HFFc6 (cell line): Measurements from ENCODE around the gene MTG2. TPM values are rescaled to one million over a fixed set of nuclear protein-coding genes. Genes with fewer than 3 reads are reported as not detected.

Experiments used
- DNase-seq: peaks from one replicate; pipeline ENCODE4 v3.0.0-alpha.2; 2018
- H3K27ac Mint-ChIP-seq: 2 replicates; pipeline ENCODE4 v1.8.0; 2020; ENCODE audit warnings: mild to moderate bottlenecking, mixed read lengths
- H3K27me3 Mint-ChIP-seq: 2 replicates; pipeline ENCODE4 v1.8.0; 2021; ENCODE audit warnings: mild to moderate bottlenecking, moderate library complexity, mixed read lengths; ENCODE audit not compliant: insufficient read depth
- H3K36me3 Mint-ChIP-seq: 2 replicates; pipeline ENCODE4 v1.8.0; 2021; ENCODE audit warnings: low read depth, mixed read lengths
- H3K4me1 Mint-ChIP-seq: 2 replicates; pipeline ENCODE4 v1.8.0; 2020; ENCODE audit warnings: low read depth, mixed read lengths
- H3K4me3 Mint-ChIP-seq: 2 replicates; pipeline ENCODE4 v1.8.0; 2020; ENCODE audit warnings: mild to moderate bottlenecking, moderate library complexity, mixed read lengths
- H3K9me3 Mint-ChIP-seq: 2 replicates; pipeline ENCODE4 v1.8.0; 2020; ENCODE audit warnings: mild to moderate bottlenecking, mixed read lengths
- total RNA-seq, 6 experiments: library from RNA; stranded (reverse); fragmentation: NEBNext Ultra II Directional; extraction: Animal tissue kit (Norgen Biotek cat#: 25700); gene quantifications; 2 replicates in 1 of 6; 3 replicates in 5 of 6; pipeline ENCODE4 v1.2.3, GENCODE V29; 2021
- TF ChIP-seq, protein P1 (sequence below): fragments of 200-600 bp; sonication (generic); IDR thresholded peaks from 2 replicates; pipeline ENCODE4 v1.5.0; 2021; ENCODE audit warnings: antibody characterized with exemption, mild to moderate bottlenecking

MTG2 gene
- total RNA-seq, 6 experiments from 2014 or later, result 27.9 to 33.8 (median 30.2) TPM

GRCh38 chr20:62215020-62215990, 32.5 kb downstream of the MTG2 start:
- Mint-ChIP-seq H3K4me1 (no peaks in the 10 kb centered on the region), H3K9me3 (no peaks in the 10 kb centered on the region), H3K27me3 (peaks cover 17% of the 10 kb centered on the region), H3K4me3 (no peak overlapping the region), H3K36me3 (no peaks in the 10 kb centered on the region), H3K27ac (no peak overlapping the region)
- TF ChIP-seq, protein P1, sequence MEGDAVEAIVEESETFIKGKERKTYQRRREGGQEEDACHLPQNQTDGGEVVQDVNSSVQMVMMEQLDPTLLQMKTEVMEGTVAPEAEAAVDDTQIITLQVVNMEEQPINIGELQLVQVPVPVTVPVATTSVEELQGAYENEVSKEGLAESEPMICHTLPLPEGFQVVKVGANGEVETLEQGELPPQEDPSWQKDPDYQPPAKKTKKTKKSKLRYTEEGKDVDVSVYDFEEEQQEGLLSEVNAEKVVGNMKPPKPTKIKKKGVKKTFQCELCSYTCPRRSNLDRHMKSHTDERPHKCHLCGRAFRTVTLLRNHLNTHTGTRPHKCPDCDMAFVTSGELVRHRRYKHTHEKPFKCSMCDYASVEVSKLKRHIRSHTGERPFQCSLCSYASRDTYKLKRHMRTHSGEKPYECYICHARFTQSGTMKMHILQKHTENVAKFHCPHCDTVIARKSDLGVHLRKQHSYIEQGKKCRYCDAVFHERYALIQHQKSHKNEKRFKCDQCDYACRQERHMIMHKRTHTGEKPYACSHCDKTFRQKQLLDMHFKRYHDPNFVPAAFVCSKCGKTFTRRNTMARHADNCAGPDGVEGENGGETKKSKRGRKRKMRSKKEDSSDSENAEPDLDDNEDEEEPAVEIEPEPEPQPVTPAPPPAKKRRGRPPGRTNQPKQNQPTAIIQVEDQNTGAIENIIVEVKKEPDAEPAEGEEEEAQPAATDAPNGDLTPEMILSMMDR, result no peak
- DNase-seq, result no peak

GRCh38 chr20:62215991-62216635, 33.3 kb downstream of the MTG2 start:
- no peak overlapping the region for H3K27ac Mint-ChIP-seq
- H3K9me3 Mint-ChIP-seq, result no peaks in the 10 kb centered on the region
- no peaks in the 10 kb centered on the region for H3K36me3 Mint-ChIP-seq
- peaks cover 17% of the 10 kb centered on the region for H3K27me3 Mint-ChIP-seq
- DNase-seq, result no peak
- H3K4me3 Mint-ChIP-seq, result no peak overlapping the region
- TF ChIP-seq, protein P1, result no peak
- H3K4me1 Mint-ChIP-seq, result no peaks in the 10 kb centered on the region

- H3K9me3 Mint-ChIP-seq, result no peaks in the 10 kb centered on the region
- H3K36me3 Mint-ChIP-seq, result no peaks in the 10 kb centered on the region
- DNase-seq, result no peak
- TF ChIP-seq, protein P1, result no peak
- peaks cover 21% of the 10 kb centered on the region for H3K27me3 Mint-ChIP-seq
- H3K27ac Mint-ChIP-seq, result no peak overlapping the region
- H3K4me1 Mint-ChIP-seq, result no peaks in the 10 kb centered on the region
- no peak overlapping the region for H3K4me3 Mint-ChIP-seq
Observed at GRCh38 chr20:62216636-62217566, 34.1 kb downstream of the MTG2 start.

GRCh38 chr20:62217913-62218773, 35.3 kb downstream of the MTG2 start:
- Mint-ChIP-seq H3K4me1 (no peaks in the 10 kb centered on the region), H3K27ac (no peak overlapping the region), H3K4me3 (no peak overlapping the region), H3K9me3 (no peaks in the 10 kb centered on the region), H3K36me3 (no peaks in the 10 kb centered on the region), H3K27me3 (peaks cover 28% of the 10 kb centered on the region)
- TF ChIP-seq, protein P1, result no peak
- no peak for DNase-seq
